HS-5 (cell line): Measurements from ENCODE around the gene FUT6.

Source experiments
- DNase-seq: peaks from one replicate; pipeline ENCODE4 v3.0.0-alpha.2; 2012; ENCODE audit warnings: low read depth

FUT6 gene

GRCh38 chr19:5804516-5805461, 34.7 kb downstream of the FUT6 start, which contains the start of gene NRTN:
Gene NRTN, plus strand, starts transcription at chr19:5805067. Its CDS starts 19,099 bp downstream, at chr19:5824166.
- DNase-seq = no peak

- DNase-seq = peak; percentile 31
These were observed 35.6 kb downstream of the FUT6 start for GRCh38 chr19:5803752-5804515.

GRCh38 chr19:5803441-5803751, 36.1 kb downstream of the FUT6 start:
- no peak for DNase-seq

GRCh38 chr19:5801796-5802619, 37.5 kb downstream of the FUT6 start:
- DNase-seq = no peak

GRCh38 chr19:5800361-5801270, 38.9 kb downstream of the FUT6 start:
- DNase-seq = no peak

GRCh38 chr19:5799247-5800241, 40.0 kb downstream of the FUT6 start:
- DNase-seq = no peak

GRCh38 chr19:5798244-5798643, 41.3 kb downstream of the FUT6 start:
- DNase-seq = no peak

GRCh38 chr19:5795382-5795919, 44.1 kb downstream of the FUT6 start:
- no peak for DNase-seq

- DNase-seq = no peak
These were observed 46.3 kb downstream of the FUT6 start for GRCh38 chr19:5793188-5793587.

GRCh38 chr19:5792224-5792623, 47.3 kb downstream of the FUT6 start:
- no peak for DNase-seq

- DNase-seq = peak; percentile 83
These were observed 48.7 kb downstream of the FUT6 start, which contains the start of gene DUS3L for GRCh38 chr19:5790559-5791520. Gene DUS3L, minus strand, starts transcription at chr19:5791163. Its CDS starts 22 bp downstream, at chr19:5791141.

GRCh38 chr19:5789886-5790558, 49.5 kb downstream of the FUT6 start:
- no peak for DNase-seq

- DNase-seq = no peak
These were observed 50.1 kb downstream of the FUT6 start for GRCh38 chr19:5789351-5789761.

GRCh38 chr19:5788422-5788821, 51.1 kb downstream of the FUT6 start:
- DNase-seq = no peak

- DNase-seq = no peak
These were observed 51.9 kb downstream of the FUT6 start for GRCh38 chr19:5787409-5788182.

GRCh38 chr19:5786593-5787408, 52.7 kb downstream of the FUT6 start:
- DNase-seq = no peak
